Thyroid gland (tissue), 4 donors: Measurements from ENCODE around the gene FGF19. TPM values are rescaled to one million over a fixed set of nuclear protein-coding genes. Genes with fewer than 3 reads are reported as not detected.
A peak's percentile ranks its signal among the peaks of the same experiment; 100 is the strongest.

ENCODE experiments used
- DNase-seq, 2 donors: peaks; one replicate each; pipeline ENCODE4 v3.0.0-alpha.2; 2019
- H3K27ac ChIP-seq, 3 donors: fragments of 200-600 bp; sonication (generic); 1 replicate in 2 of 3; 2 replicates in 1 of 3; pipeline ENCODE4 v1.5.1; 2016 to 2019; ENCODE audit warnings: mild to moderate bottlenecking in 1 of 3, moderate library complexity in 1 of 3
- H3K27me3 ChIP-seq: fragments of 200-600 bp; sonication (generic); one replicate; pipeline ENCODE4 v1.5.1; 2019
- H3K36me3 ChIP-seq, 2 donors: fragments of 200-600 bp; sonication (generic); one replicate each; pipeline ENCODE4 v1.5.1; 2016 to 2019
- H3K4me1 ChIP-seq, 2 donors: fragments of 200-600 bp; sonication (generic); one replicate each; pipeline ENCODE4 v1.5.1; 2017 to 2019
- H3K4me3 ChIP-seq, 3 donors: fragments of 200-600 bp; sonication (generic); replicated peaks in 1 of 3; 1 replicate in 2 of 3; 2 replicates in 1 of 3; pipeline ENCODE4 v1.5.1; 2016; ENCODE audit warnings: mild to moderate bottlenecking in 1 of 3
- H3K9me3 ChIP-seq: fragments of 200-600 bp; sonication (generic); one replicate; pipeline ENCODE4 v1.5.1; 2017
- POLR2A ChIP-seq, 2 donors: fragments of 450-650 bp; IDR thresholded peaks; one replicate each; pipeline ENCODE4 v1.6.1; 2017; ENCODE audit warnings: antibody characterized with exemption in 2 of 2, mild to moderate bottlenecking in 2 of 2, moderate library complexity in 1 of 2
- WGBS, 2 donors: methylation state at CpG; one replicate each; pipeline ENCODE4 v1.1.5; 2017; 5-methylcytosine and 5-hydroxymethylcytosine counted together
- intact Hi-C: fragments of 100-400 bp; cut with DNase I; formaldehyde crosslinking; loops from one replicate; pipeline ENCODE4 v1.15.1; 2023
- total RNA-seq, 4 donors: library from RNA; depleted of rRNA; stranded (reverse); fragments of >200 nt; gene quantifications; one replicate each; pipeline ENCODE4 v1.2.3, GENCODE V29; 2016
- TF ChIP-seq, protein P1 (sequence below), 6 experiments: fragments of 200-600 bp in 3 of 6; fragments of 450-650 bp in 3 of 6; sonication (generic) in 3 of 6; IDR thresholded peaks; one replicate each; pipeline ENCODE4 v1.5.1; 2016 to 2019; ENCODE audit warnings: antibody characterized with exemption in 6 of 6, mild to moderate bottlenecking in 2 of 6, inconsistent platforms in 1 of 6, moderate library complexity in 1 of 6

FGF19 gene
- total RNA-seq, 4 donors from 2014 or later, result not detected

DNA sequence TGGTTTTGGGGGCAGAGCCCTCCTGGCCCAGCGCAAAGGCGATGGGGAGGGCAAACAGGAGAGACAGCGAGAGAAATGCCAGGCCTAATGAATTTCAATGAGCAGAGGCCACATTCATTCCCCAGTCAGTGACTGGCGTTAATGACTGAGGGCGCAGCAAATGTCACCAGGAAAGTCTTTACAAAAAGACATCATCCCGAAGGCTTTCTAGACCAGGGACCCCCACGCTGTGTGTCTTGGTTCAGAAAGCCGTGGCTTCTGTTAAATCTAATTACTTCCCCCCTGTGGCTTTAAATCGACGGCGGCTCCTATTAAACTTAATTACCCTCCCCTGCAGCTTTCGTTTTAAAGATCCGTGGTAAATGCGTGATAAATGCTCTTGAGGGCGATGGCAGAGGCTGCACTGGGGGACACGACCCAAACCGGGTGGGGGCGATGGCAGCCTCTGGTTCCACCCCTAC, 1.6 kb upstream of the FGF19 start:
- no peak overlapping the region for H3K4me3 ChIP-seq
- no peaks in the 10 kb centered on the region for H3K36me3 ChIP-seq
- TF ChIP-seq, protein P1, sequence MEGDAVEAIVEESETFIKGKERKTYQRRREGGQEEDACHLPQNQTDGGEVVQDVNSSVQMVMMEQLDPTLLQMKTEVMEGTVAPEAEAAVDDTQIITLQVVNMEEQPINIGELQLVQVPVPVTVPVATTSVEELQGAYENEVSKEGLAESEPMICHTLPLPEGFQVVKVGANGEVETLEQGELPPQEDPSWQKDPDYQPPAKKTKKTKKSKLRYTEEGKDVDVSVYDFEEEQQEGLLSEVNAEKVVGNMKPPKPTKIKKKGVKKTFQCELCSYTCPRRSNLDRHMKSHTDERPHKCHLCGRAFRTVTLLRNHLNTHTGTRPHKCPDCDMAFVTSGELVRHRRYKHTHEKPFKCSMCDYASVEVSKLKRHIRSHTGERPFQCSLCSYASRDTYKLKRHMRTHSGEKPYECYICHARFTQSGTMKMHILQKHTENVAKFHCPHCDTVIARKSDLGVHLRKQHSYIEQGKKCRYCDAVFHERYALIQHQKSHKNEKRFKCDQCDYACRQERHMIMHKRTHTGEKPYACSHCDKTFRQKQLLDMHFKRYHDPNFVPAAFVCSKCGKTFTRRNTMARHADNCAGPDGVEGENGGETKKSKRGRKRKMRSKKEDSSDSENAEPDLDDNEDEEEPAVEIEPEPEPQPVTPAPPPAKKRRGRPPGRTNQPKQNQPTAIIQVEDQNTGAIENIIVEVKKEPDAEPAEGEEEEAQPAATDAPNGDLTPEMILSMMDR (IDR thresholded peaks at IDR 0.05), result no peak
- no peak for TF ChIP-seq POLR2A (IDR thresholded peaks at IDR 0.05)
- peaks cover 9 to 25% of the 10 kb centered on the region in 2 donors for H3K4me1 ChIP-seq
- intact Hi-C loops, result no loop called here
- no peaks in the 10 kb centered on the region for H3K9me3 ChIP-seq
- peaks cover 28% of the 10 kb centered on the region for H3K27me3 ChIP-seq
- DNase-seq, result no peak
- WGBS, 2 donors, result 29 to 34% methylated on average over 18 of the region's 18 CpGs
- no peak overlapping the region for H3K27ac ChIP-seq

DNA sequence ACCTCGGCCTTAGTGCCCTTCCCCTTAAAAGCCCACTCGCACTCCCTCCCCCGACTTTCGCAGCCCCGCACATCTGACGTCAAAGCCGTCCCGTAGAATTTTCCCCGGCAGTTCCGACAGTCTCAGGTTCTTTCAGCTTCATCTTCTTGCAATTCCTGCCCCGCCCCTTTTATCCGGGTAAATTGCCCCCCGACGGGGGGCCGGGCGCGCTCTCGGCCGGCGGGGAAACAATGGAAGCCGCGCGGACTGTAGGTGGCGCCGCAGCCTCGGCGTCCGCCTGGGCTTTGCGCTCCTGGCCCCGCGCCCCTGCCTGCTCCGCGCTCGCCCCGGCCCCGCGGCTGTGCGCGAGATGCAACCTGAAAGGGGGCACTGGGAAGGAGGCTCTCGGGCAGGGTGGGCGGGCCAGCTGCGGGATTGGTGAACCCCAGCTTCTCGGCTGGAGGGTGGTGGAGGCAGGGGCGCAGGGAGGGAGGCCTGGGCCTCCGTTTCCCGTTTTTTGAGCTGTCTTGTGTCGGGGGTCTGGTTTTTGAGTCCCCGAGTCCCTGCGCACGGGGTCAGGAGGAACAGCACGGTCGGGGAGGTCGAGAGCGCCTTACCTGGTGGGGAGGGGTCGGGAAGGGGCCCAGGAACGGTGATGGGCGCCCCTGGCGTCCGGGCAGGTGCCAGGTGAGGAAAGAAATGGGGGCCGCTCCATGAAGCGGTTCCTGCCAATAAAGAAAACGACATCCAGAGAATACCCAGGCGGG, 859 bp upstream of the FGF19 start:
- intact Hi-C loops, result no loop called here
- Histone ChIP-seq H3K4me1 (peaks cover 9 to 28% of the 10 kb centered on the region in 2 donors), H3K36me3 (no peaks in the 10 kb centered on the region), H3K9me3 (no peaks in the 10 kb centered on the region), H3K4me3 (no peak overlapping the region), H3K27me3 (peaks cover 28% of the 10 kb centered on the region), H3K27ac (no peak overlapping the region)
- 7% methylated on average over 36 to 49 of the region's 63 CpGs for WGBS, 2 donors
- no peak for DNase-seq
- TF ChIP-seq, protein P1 (IDR thresholded peaks at IDR 0.05), result peak in 2 of 6 experiments; percentile 2 to 28
- TF ChIP-seq POLR2A (IDR thresholded peaks at IDR 0.05), result no peak

DNA sequence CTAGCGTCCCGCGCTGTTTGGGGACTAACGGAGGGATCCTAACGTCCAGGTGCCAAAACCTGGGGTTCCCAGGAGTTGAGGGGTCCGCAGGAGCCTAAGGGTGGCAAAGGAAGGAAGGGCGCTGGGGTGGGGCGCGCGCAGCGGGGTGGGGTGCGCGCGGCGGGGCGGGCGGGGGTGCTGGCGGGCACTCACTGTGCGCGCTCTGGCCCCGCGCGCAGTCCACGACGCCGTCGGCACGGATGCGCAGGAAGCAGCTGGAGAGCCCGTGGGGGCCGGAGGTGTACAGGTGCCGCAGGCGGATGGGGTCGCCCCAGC, 412 bp downstream of the FGF19 start:
- intact Hi-C loops, result no loop called here
- no peak overlapping the region for H3K4me3 ChIP-seq
- H3K36me3 ChIP-seq, result no peaks in the 10 kb centered on the region
- 0 to 3% methylated on average over 7 to 18 of the region's 34 CpGs for WGBS, 2 donors
- H3K27me3 ChIP-seq, result peaks cover 28% of the 10 kb centered on the region
- DNase-seq, result no peak
- H3K4me1 ChIP-seq, result peaks cover 9 to 35% of the 10 kb centered on the region in 2 donors
- no peaks in the 10 kb centered on the region for H3K9me3 ChIP-seq
- H3K27ac ChIP-seq, result no peak overlapping the region
- TF ChIP-seq, protein P1 (IDR thresholded peaks at IDR 0.05), result no peak
- TF ChIP-seq POLR2A (IDR thresholded peaks at IDR 0.05), result no peak

DNA sequence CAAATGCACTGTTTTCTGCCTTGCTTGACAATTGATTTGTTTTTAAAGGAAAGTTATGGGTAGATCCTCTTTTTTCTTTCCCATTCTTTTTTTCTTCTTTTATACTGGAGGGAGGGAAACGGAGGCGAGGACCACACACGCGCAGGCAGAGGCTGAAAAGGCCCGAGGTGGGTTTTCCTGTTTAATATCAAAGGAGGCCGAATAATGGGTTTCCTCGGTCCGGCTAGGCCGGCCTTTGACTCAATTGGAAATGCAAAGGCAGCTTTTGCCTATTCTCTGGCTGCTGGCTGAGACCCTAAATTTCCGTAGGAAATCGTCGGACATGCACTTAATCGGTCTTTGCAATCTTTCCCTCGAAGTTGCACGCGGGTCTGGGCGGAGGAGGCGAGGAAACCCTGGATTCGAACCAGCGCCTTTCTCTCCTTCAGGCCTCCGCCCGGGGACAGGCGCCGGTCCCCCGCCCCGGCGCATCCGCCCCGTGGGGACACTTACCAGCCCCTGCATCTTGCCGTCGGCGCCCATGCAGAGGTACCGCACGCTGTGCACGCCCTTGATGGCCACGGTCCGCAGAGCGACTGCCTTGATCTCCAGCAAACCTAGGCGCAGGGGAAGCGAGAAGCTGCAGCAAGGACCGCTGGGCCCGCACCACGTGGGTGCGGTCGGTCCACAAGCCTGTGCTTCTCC, 911 bp downstream of the FGF19 start:
- WGBS, 2 donors, result 7 to 11% methylated on average over 39 to 45 of the region's 45 CpGs
- H3K4me1 ChIP-seq, result peaks cover 9 to 35% of the 10 kb centered on the region in 2 donors
- H3K4me3 ChIP-seq, result no peak overlapping the region
- no peak for DNase-seq
- intact Hi-C loops, result no loop called here
- no peaks in the 10 kb centered on the region for H3K36me3 ChIP-seq
- H3K27ac ChIP-seq, result no peak overlapping the region
- no peaks in the 10 kb centered on the region for H3K9me3 ChIP-seq
- peaks cover 28% of the 10 kb centered on the region for H3K27me3 ChIP-seq
- no peak for TF ChIP-seq POLR2A (IDR thresholded peaks at IDR 0.05)
- TF ChIP-seq, protein P1 (IDR thresholded peaks at IDR 0.05), result no peak

DNA sequence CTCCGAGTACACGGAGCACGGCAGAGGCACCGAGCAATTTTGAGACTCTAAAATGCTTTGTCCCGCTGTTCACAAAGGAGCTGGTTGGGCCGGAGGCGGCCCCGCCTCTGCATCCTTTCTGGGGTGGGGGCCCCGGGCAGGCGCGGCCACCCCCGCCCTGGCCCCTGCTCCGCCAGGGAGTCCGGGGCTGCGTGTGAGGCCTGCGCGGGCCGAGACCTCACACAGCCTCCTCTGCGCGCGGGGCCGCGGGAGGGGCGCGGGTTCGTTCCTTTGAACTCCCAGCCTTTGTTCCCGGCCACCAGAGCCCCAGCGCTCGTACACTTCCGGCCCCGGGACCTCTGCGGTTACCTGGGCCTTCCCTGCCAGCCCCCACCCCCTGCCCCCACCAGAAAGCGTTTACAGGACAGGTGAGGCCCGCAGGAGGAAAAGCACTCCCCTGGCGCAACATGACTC, 1.6 kb downstream of the FGF19 start:
- H3K27me3 ChIP-seq, result peaks cover 28% of the 10 kb centered on the region
- TF ChIP-seq, protein P1 (IDR thresholded peaks at IDR 0.05), result no peak
- TF ChIP-seq POLR2A (IDR thresholded peaks at IDR 0.05), result no peak
- no peak for DNase-seq
- no peak overlapping the region for H3K27ac ChIP-seq
- intact Hi-C loops, result no loop called here
- no peak overlapping the region for H3K4me3 ChIP-seq
- no peaks in the 10 kb centered on the region for H3K9me3 ChIP-seq
- peaks cover 9 to 35% of the 10 kb centered on the region in 2 donors for H3K4me1 ChIP-seq
- no peaks in the 10 kb centered on the region for H3K36me3 ChIP-seq
- 14 to 15% methylated on average over 9 to 31 of the region's 35 CpGs for WGBS, 2 donors
